PC-9 (cell line): ENCODE results near the gene BRPF1. TPM values are rescaled to one million over a fixed set of nuclear protein-coding genes. Genes with fewer than 3 reads are reported as not detected.

Source experiments
- BruUV-seq: library from RNA; stranded (reverse); fragments of 400-500 nt; replicated peaks from 2 replicates; lab custom pipeline; 2021; lab: Mats Ljungman, UMichigan
- CTCF ChIA-PET: fragments of 300-600 bp; sonication (Branson Sonifier 250); formaldehyde crosslinking; loops from one replicate; lab custom pipeline; 2022; ENCODE audit warnings: antibody characterized with exemption; lab: Charles Lee
- POLR2A ChIA-PET: fragments of 300-600 bp; sonication (Branson Sonifier 250); formaldehyde crosslinking; loops from one replicate; lab custom pipeline; 2022; ENCODE audit warnings: antibody characterized with exemption; ENCODE audit not compliant: unreplicated experiment; lab: Charles Lee
- DNase-seq, 2 experiments: peaks; one replicate each; pipeline versions ENCODE4 v3.0.0 to v3.0.0-alpha.2; 2015 to 2022; ENCODE audit warnings: mixed read lengths in 1 of 2
- H2AFZ ChIP-seq: fragments of 200-600 bp; sonication (generic); 2 replicates; pipeline ENCODE4 v1.8.1; 2017; ENCODE audit warnings: antibody characterized with exemption
- H3F3A ChIP-seq: fragments of 200-600 bp; sonication (generic); 2 replicates; pipeline ENCODE4 v1.8.1; 2017; ENCODE audit warnings: antibody characterized with exemption, mild to moderate bottlenecking, low read depth; ENCODE audit not compliant: insufficient read depth
- H3K27ac ChIP-seq: fragments of 200-600 bp; sonication (generic); 2 replicates; pipeline ENCODE4 v1.6.1; 2016; ENCODE audit warnings: mixed run types
- H3K27me3 ChIP-seq: fragments of 200-600 bp; sonication (generic); 2 replicates; pipeline ENCODE4 v1.6.1; 2016; ENCODE audit warnings: low read depth, mixed run types; ENCODE audit not compliant: insufficient read depth
- H3K36me3 ChIP-seq: fragments of 200-600 bp; sonication (generic); 2 replicates; pipeline ENCODE4 v1.6.1; 2016; ENCODE audit warnings: low read depth, mixed run types
- H3K4me1 ChIP-seq: fragments of 200-600 bp; sonication (generic); replicated peaks from 2 replicates; pipeline ENCODE4 v1.6.1; 2016; ENCODE audit warnings: mixed run types; ENCODE audit not compliant: insufficient read depth
- H3K4me2 ChIP-seq: fragments of 200-600 bp; sonication (generic); 2 replicates; pipeline ENCODE4 v1.6.1; 2017; ENCODE audit warnings: mixed run types
- H3K4me3 ChIP-seq: fragments of 200-600 bp; sonication (generic); 2 replicates; pipeline ENCODE4 v1.6.1; 2016; ENCODE audit warnings: mixed run types
- H3K79me2 ChIP-seq: fragments of 200-600 bp; sonication (generic); 2 replicates; pipeline ENCODE4 v1.6.1; 2017; ENCODE audit warnings: low read depth, mixed run types
- H3K9me2 ChIP-seq: fragments of 200-600 bp; sonication (generic); 2 replicates; pipeline ENCODE4 v1.8.1; 2017; ENCODE audit warnings: mild to moderate bottlenecking; ENCODE audit not compliant: insufficient read depth
- H3K9me3 ChIP-seq: fragments of 200-600 bp; sonication (generic); 2 replicates; pipeline ENCODE4 v1.8.1; 2016; ENCODE audit warnings: low read depth; ENCODE audit not compliant: insufficient read depth
- H4K20me1 ChIP-seq: fragments of 200-600 bp; sonication (generic); 2 replicates; pipeline ENCODE4 v1.8.1; 2017; ENCODE audit not compliant: insufficient read depth
- EZH2 ChIP-seq: fragments of 200-600 bp; sonication (generic); IDR thresholded peaks from 2 replicates; pipeline ENCODE4 v1.8.0; 2017; ENCODE audit warnings: antibody characterized with exemption, low read depth
- intact Hi-C: fragments of 100-400 bp; cut with micrococcal nuclease; formaldehyde crosslinking; loops from one replicate; pipeline ENCODE4 v1.10.0; 2022; ENCODE audit not compliant: unreplicated experiment
- total RNA-seq: library from RNA; stranded (reverse); gene quantifications from 2 replicates; pipeline ENCODE4 v1.2.3, GENCODE V29; 2021
- TF ChIP-seq, protein P1 (sequence below): fragments of 200-600 bp; sonication (generic); conservative IDR thresholded peaks from 2 replicates; pipeline ENCODE4 v1.6.1; 2017; ENCODE audit warnings: mixed run types, antibody characterized with exemption, mild to moderate bottlenecking, moderate library complexity

BRPF1 gene
- total RNA-seq, 1 experiment from 2014 or later, result 15.9 TPM

- BruUV-seq, result TSS peak; percentile 60
- CTCF ChIA-PET, result interaction anchor here (0.6 to 0.7 kb wide), 2 partner anchors 232 to 383 kb away, joined by 3 to 4 read pairs; no protein-coding TSS in a partner anchor
- intact Hi-C loops, result loop anchor here (5.0 kb wide), 2 partner anchors 60 to 230 kb away; partner anchors contain the start of genes ARPC4 and TADA3
Measured at GRCh38 chr3:9732740-9733115, 1.2 kb downstream of the BRPF1 start.

GRCh38 chr3:9736831-9737230 lies 5.3 kb downstream of the BRPF1 start:
- Histone ChIP-seq H3K4me2 (no peak overlapping the region), H3K27ac (no peak overlapping the region), H3K36me3 (peaks cover 40% of the 10 kb centered on the region), H3K9me2 (no peaks in the 10 kb centered on the region), H3F3A (no peaks in the 10 kb centered on the region), H3K4me3 (no peak overlapping the region), H3K27me3 (no peaks in the 10 kb centered on the region), H3K4me1 (peaks cover 13% of the 10 kb centered on the region), H3K79me2 (peaks cover 27% of the 10 kb centered on the region), H3K9me3 (no peaks in the 10 kb centered on the region), H2AFZ (no peak overlapping the region), H4K20me1 (peaks cover 37% of the 10 kb centered on the region)
- ChIA-PET CTCF (no interaction called here), POLR2A (interaction anchor here (0.6 kb wide), 1 partner anchor 570 kb away, joined by 3 read pairs; no protein-coding TSS in a partner anchor)
- intact Hi-C loops, result no loop called here
- BruUV-seq, result no TSS peak
- DNase-seq, result no peak
- no peak for TF ChIP-seq EZH2
- TF ChIP-seq, protein P1, sequence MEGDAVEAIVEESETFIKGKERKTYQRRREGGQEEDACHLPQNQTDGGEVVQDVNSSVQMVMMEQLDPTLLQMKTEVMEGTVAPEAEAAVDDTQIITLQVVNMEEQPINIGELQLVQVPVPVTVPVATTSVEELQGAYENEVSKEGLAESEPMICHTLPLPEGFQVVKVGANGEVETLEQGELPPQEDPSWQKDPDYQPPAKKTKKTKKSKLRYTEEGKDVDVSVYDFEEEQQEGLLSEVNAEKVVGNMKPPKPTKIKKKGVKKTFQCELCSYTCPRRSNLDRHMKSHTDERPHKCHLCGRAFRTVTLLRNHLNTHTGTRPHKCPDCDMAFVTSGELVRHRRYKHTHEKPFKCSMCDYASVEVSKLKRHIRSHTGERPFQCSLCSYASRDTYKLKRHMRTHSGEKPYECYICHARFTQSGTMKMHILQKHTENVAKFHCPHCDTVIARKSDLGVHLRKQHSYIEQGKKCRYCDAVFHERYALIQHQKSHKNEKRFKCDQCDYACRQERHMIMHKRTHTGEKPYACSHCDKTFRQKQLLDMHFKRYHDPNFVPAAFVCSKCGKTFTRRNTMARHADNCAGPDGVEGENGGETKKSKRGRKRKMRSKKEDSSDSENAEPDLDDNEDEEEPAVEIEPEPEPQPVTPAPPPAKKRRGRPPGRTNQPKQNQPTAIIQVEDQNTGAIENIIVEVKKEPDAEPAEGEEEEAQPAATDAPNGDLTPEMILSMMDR, result no peak

More at GRCh38 chr3:9732740-9733115, 1.2 kb downstream of the BRPF1 start:
- H3K79me2 ChIP-seq, result peaks cover 29% of the 10 kb centered on the region
- no peaks in the 10 kb centered on the region for H3K9me2 ChIP-seq
- DNase-seq, result no peak
- H4K20me1 ChIP-seq, result peaks cover 26% of the 10 kb centered on the region; the same call in 1 of the 2 replicates
- H3K27me3 ChIP-seq, result no peaks in the 10 kb centered on the region
- H3K27ac ChIP-seq, result no peak overlapping the region
- peaks cover 19% of the 10 kb centered on the region for H3K4me1 ChIP-seq
- peaks cover 9% of the 10 kb centered on the region; the same call in 1 of the 2 replicates for H3F3A ChIP-seq
- peak overlapping the region; percentile 95 for H3K4me3 ChIP-seq
- H3K9me3 ChIP-seq, result no peaks in the 10 kb centered on the region
- POLR2A ChIA-PET, result no interaction called here
- H2AFZ ChIP-seq, result peak overlapping the region; percentile 94; the same call in 1 of the 2 replicates
- peak overlapping the region; percentile 93 for H3K4me2 ChIP-seq
- peaks cover 12% of the 10 kb centered on the region for H3K36me3 ChIP-seq
- TF ChIP-seq, protein P1, result no peak
- no peak for TF ChIP-seq EZH2

DNA sequence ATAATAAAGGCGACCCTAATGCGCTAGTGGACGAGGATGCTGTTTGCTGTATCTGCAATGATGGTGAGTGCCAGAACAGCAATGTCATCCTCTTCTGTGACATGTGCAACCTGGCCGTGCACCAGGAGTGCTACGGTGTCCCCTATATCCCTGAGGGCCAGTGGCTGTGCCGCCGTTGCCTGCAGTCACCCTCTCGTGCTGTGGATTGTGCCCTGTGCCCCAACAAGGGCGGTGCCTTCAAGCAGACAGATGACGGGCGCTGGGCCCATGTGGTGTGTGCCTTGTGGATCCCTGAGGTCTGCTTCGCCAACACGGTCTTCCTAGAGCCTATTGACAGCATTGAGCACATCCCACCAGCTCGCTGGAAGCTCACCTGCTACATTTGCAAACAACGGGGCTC lies 7.6 kb downstream of the BRPF1 start:
- BruUV-seq, result no TSS peak
- Histone ChIP-seq H3K27ac (no peak overlapping the region), H3K4me2 (no peak overlapping the region), H2AFZ (no peak overlapping the region), H3F3A (peaks cover 1% of the 10 kb centered on the region; the same call in 1 of the 2 replicates), H4K20me1 (peaks cover 20% of the 10 kb centered on the region), H3K27me3 (no peaks in the 10 kb centered on the region), H3K4me3 (no peak overlapping the region), H3K9me2 (no peaks in the 10 kb centered on the region), H3K9me3 (no peaks in the 10 kb centered on the region), H3K4me1 (no peaks in the 10 kb centered on the region), H3K79me2 (peaks cover 4% of the 10 kb centered on the region; the same call in 1 of the 2 replicates), H3K36me3 (peaks cover 40% of the 10 kb centered on the region)
- ChIA-PET POLR2A (no interaction called here), CTCF (no interaction called here)
- intact Hi-C loops, result no loop called here
- TF ChIP-seq, protein P1, result no peak
- TF ChIP-seq EZH2, result no peak
- no peak for DNase-seq
